Fibroblast of peridontal ligament (primary cell): ENCODE data around the gene GOLGA6L7.
A peak's percentile ranks its signal among the peaks of the same experiment; 100 is the strongest.
"Not testable (repeated sequence)": the region's sequence is repeated elsewhere in the genome, so short reads cannot be mapped to it uniquely, and the experiment has no call there.

Experiments
- DNase-seq: peaks from one replicate; pipeline ENCODE4 v3.0.0-alpha.2; 2010; ENCODE audit errors: extremely low read depth

Gene GOLGA6L7

GRCh38 chr15:28843520-28843919, 4.9 kb downstream of the GOLGA6L7 start:
- DNase-seq, result not testable (repeated sequence)

GRCh38 chr15:28842210-28842609, 6.2 kb downstream of the GOLGA6L7 start:
- not testable (repeated sequence) for DNase-seq

- DNase-seq, result not testable (repeated sequence)
Observed at GRCh38 chr15:28840285-28840684, 8.2 kb downstream of the GOLGA6L7 start.

GRCh38 chr15:28834957-28835585, 13.4 kb downstream of the GOLGA6L7 start:
- not testable (repeated sequence) for DNase-seq

GRCh38 chr15:28831897-28832587, 16.4 kb downstream of the GOLGA6L7 start:
- DNase-seq, result peak; percentile 32

GRCh38 chr15:28821420-28821819, 27.0 kb downstream of the GOLGA6L7 start:
- not testable (repeated sequence) for DNase-seq

- DNase-seq, result not testable (repeated sequence)
Observed at GRCh38 chr15:28819930-28820295, 28.5 kb downstream of the GOLGA6L7 start.

- peak; percentile 7 for DNase-seq
Observed at GRCh38 chr15:28819019-28819929, 29.2 kb downstream of the GOLGA6L7 start.

- DNase-seq, result not testable (repeated sequence)
Observed at GRCh38 chr15:28818168-28818567, 30.3 kb downstream of the GOLGA6L7 start.

- DNase-seq, result not testable (repeated sequence)
Observed at GRCh38 chr15:28814059-28814458, 34.4 kb downstream of the GOLGA6L7 start.

GRCh38 chr15:28813392-28813791, 35.1 kb downstream of the GOLGA6L7 start:
- DNase-seq, result not testable (repeated sequence)

- DNase-seq, result not testable (repeated sequence)
Observed at GRCh38 chr15:28811852-28812550, 36.4 kb downstream of the GOLGA6L7 start.

GRCh38 chr15:28810444-28810843, 38.0 kb downstream of the GOLGA6L7 start:
- DNase-seq, result not testable (repeated sequence)

- not testable (repeated sequence) for DNase-seq
Observed at GRCh38 chr15:28808136-28808535, 40.3 kb downstream of the GOLGA6L7 start.

- not testable (repeated sequence) for DNase-seq
Observed at GRCh38 chr15:28800366-28800765, 48.1 kb downstream of the GOLGA6L7 start.

- DNase-seq, result not testable (repeated sequence)
Observed at GRCh38 chr15:28798234-28798633, 50.2 kb downstream of the GOLGA6L7 start.

GRCh38 chr15:28794231-28794630, 54.2 kb downstream of the GOLGA6L7 start:
- peak; percentile 14 for DNase-seq
